Urothelium cell line (cell line): Measurements from ENCODE around the gene CHI3L1.

Experiments
- DNase-seq: peaks from one replicate; pipeline ENCODE4 v3.0.0; 2011; ENCODE audit warnings: low spot score, mixed read lengths
- FAIRE-seq: peaks from 2 replicates; lab custom pipeline; 2011; peaks lifted over from hg19 to GRCh38; lab: Jason Lieb, UNC

CHI3L1 gene

GRCh38 chr1:203153051-203153988 is 33.2 kb downstream of the CHI3L1 start:
- DNase-seq = no peak
- no peak for FAIRE-seq

GRCh38 chr1:203152158-203153034 is 34.1 kb downstream of the CHI3L1 start:
- FAIRE-seq (no peak), DNase-seq (peak; percentile 83)

GRCh38 chr1:203151362-203152157 is 34.9 kb downstream of the CHI3L1 start:
- FAIRE-seq (no peak), DNase-seq (no peak)

- DNase-seq (no peak), FAIRE-seq (no peak)
Measured at GRCh38 chr1:203150511-203151297, 35.8 kb downstream of the CHI3L1 start.

GRCh38 chr1:203149188-203149840 is 37.2 kb downstream of the CHI3L1 start:
- FAIRE-seq (no peak), DNase-seq (no peak)

- FAIRE-seq (no peak), DNase-seq (no peak)
Measured at GRCh38 chr1:203148579-203148978, 37.9 kb downstream of the CHI3L1 start.

- no peak for FAIRE-seq
- no peak for DNase-seq
Measured at GRCh38 chr1:203148127-203148526, 38.4 kb downstream of the CHI3L1 start.

GRCh38 chr1:203147376-203147775 is 39.1 kb downstream of the CHI3L1 start:
- FAIRE-seq (no peak), DNase-seq (no peak)

- DNase-seq = no peak
- FAIRE-seq = no peak
Measured at GRCh38 chr1:203146537-203146936, 40.0 kb downstream of the CHI3L1 start.

GRCh38 chr1:203146042-203146369 is 40.5 kb downstream of the CHI3L1 start:
- DNase-seq = no peak
- FAIRE-seq = no peak

- FAIRE-seq = no peak
Measured at GRCh38 chr1:203145321-203146041, 41.0 kb downstream of the CHI3L1 start.

GRCh38 chr1:203144661-203145060 is 41.8 kb downstream of the CHI3L1 start:
- peak; percentile 87 for FAIRE-seq
- peak; percentile 80 for DNase-seq

More at GRCh38 chr1:203145321-203146041, 41.0 kb downstream of the CHI3L1 start:
- no peak for DNase-seq

- DNase-seq (no peak), FAIRE-seq (no peak)
Measured at GRCh38 chr1:203143641-203144040, 42.9 kb downstream of the CHI3L1 start.

GRCh38 chr1:203142684-203143408 is 43.7 kb downstream of the CHI3L1 start:
- DNase-seq (no peak), FAIRE-seq (no peak)

- DNase-seq (no peak), FAIRE-seq (no peak)
Measured at GRCh38 chr1:203142124-203142523, 44.4 kb downstream of the CHI3L1 start.

- DNase-seq (no peak), FAIRE-seq (no peak)
Measured at GRCh38 chr1:203140743-203141520, 45.6 kb downstream of the CHI3L1 start.

GRCh38 chr1:203139976-203140475 is 46.5 kb downstream of the CHI3L1 start:
- DNase-seq (no peak), FAIRE-seq (no peak)
